HEK293 (cell line): ENCODE measurements around the gene CXCL5.

Source experiments
- OSR2 ChIP-seq: fragments of 450-650 bp; formaldehyde crosslinking; IDR thresholded peaks from 2 replicates; pipeline ENCODE4 v1.5.1; 2016; ENCODE audit warnings: missing biosample characterization, missing genetic modification characterization
- ZNF175 ChIP-seq: fragments of 450-650 bp; formaldehyde crosslinking; IDR thresholded peaks from 2 replicates; pipeline ENCODE4 v1.5.1; 2016; ENCODE audit warnings: missing biosample characterization, missing genetic modification characterization
- ZNF416 ChIP-seq: fragments of 450-650 bp; formaldehyde crosslinking; IDR thresholded peaks from 2 replicates; pipeline ENCODE4 v1.5.1; 2016; ENCODE audit warnings: missing biosample characterization, missing genetic modification characterization

- no peak for TF ChIP-seq ZNF416 (tag by site-specific recombination)
- TF ChIP-seq OSR2 (tag by site-specific recombination), result no peak
- no peak for TF ChIP-seq ZNF175 (tag by site-specific recombination)
Measured at GRCh38 chr4:74032064-74032463, 33.6 kb upstream of the CXCL5 start.
